GM19395 (cell line): Measurements from ENCODE around the gene ZNF532.
"Not testable (repeated sequence)": the region's sequence is repeated elsewhere in the genome, so short reads cannot be mapped to it uniquely, and the experiment has no call there.

Experiments
- ATAC-seq: cut with Tn5 transposase; IDR thresholded peaks from one replicate; pipeline ENCODE4 v1.9.1; 2021; ENCODE audit warnings: mild to moderate bottlenecking, moderate library complexity; ENCODE audit not compliant: unreplicated experiment

The ZNF532 gene

DNA sequence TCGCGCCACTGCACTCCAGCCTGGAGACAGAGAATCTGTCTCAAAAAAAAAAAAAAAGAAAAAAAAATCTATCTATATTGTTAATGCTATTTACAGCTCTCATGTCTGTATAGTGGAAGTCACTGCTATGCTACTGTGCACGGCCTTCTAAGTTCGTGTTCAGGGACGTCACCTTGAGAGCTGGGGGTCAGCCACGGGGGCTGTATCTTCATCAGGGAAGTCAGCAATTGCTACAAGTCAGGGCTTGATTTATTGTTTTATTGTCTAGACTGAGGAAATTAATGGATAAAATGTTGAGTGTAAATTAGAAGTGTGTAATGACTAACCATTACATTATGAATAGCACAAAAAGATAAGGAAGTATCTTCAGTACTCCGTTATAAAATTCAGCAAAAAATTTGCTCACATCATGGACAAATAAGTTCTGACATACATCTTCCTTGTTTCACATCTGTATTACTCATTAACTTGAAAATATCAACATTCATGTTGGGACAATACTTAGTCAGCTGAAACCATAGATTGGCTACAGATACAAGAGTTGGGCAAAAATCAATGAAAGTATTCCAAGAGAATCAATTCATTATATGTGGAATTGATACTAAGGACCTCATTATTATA, 138.4 kb downstream of the ZNF532 start:
- ATAC-seq, result no peak

DNA sequence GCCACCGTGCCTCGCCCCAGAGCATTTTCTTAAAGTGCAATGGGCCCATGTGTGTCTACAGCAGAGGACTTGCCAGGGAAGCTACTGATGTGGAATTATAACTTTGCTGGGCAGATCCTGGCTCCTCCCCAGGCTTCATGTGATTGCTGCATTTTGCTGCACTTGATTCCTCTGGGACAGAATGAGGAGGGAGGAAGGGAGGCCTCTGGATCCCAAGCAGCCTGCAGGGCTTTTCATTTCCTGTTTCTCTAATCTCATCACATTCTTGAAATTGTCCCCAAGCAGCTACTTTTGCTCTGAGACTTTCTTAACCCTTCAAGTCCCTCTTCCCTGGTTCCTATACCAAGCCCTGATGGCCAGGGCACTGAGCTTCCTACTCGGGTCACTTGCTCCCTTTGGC, 140.6 kb downstream of the ZNF532 start:
- ATAC-seq, result no peak

DNA sequence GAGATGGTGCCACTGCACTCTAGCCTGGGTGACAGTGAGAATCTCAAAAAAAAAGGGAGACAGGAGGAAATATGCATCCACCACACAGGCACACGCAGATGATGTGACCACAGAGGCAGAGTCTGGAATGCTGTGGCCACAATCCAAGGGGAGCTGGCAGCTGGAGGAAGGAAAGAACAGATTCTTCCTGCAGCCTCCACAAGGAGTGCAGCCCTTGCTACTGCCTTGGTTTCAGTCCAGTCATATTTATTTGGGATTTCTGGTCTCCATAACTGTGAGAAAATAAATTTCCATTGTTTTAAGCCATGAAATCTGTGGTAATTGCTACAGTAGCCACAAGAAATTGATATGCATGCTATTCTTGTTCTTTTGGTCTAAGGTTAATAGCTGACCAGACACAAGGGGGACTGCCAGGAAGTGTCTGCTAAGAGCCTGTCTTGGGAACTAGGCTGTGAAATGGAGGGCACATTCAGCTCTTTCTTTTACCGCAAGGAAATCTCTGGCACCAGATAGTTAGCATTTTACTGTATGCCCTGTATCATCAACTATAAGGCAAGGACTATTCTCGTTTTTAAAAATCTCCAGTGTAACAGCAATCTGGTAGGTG, 141.9 kb downstream of the ZNF532 start:
- no peak for ATAC-seq

DNA sequence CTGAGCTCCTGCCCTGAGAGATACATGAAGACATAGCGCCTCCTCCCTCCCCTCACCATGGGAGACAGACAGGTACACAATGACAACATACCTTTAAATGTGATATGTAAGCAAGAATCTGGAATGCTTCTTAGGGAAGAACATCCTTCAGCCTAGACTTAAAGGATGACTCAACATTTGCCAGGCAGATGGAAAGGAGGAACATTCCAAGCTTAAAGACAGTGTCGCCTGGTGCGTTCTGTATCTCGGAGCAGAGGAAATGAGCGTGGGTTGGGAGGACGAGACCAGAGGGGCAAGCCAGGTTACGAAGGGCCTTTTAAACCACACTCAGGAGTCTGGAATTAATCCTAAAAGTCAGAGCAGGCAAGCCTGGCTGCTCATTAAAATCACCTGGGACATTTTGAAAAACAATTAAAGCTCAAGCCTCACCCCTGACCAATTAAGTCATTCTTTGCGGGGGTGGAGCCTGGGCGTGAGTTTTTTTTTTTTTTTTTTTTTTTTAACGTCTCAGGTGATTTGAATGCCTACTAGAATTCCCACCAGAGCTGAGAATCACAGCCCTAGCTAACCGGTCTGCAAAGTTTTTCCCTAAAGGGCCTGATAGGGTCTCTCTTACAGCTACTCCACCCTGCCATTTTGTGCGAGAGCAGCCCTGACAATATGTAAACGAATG, 143.8 kb downstream of the ZNF532 start:
- no peak for ATAC-seq

DNA sequence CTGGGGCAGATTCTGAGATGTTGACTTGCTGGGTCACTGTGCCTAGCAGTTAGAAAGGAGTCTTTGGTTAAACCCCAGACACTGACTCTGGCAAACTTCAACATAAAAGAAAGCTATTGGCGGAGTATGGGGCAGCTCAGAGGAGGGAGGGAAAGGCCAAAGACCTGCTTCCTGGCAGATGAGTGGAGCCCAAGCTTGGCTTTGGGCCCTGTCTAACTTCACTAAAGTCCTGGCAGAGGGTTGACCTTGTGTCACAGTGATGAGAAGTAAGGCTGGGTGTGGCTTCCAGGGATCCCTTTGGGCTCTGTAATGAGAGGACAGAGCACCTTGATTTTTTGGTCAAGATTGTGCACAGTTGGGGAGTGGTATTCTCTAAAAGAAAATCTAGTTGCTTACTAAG, 145.2 kb downstream of the ZNF532 start:
- no peak for ATAC-seq

DNA sequence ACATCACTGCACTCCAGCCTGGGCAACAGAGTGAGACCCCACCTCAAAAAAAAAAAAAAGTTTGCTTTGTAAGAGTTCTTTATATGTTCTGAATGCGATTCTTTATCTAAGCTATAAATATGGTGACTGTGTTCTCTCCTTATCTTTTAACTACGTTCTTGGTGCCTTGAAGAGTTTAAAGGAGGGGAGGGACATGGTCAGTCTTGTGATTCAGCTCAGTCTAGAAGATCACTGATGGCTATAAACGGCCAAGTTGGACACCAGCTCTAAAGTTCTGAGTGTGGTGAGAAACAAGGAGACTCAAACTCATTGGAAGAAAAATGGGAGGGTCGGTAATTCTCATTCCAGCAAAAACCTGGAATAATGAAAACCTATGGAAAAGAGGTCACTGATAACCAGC, 146.6 kb downstream of the ZNF532 start:
- ATAC-seq, result no peak

DNA sequence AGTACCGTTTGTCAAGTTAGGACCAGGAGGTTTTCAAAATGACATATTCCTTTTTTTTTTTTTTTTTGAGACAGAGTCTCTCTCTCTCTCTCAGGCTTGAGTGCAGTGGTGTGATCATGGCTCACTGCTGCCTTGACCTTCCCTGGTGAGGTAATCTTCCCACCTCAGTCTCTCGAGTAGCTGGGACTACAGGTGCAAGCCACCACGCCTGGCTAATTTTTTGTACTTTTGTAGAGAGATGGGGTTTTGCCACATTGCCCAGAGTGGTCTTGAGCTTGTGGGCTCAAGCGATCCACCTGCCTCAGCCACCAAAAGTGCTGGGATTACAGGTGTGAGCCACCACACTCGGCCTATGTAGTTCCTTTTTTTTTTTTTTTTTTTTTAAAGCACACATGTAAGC, 147.1 kb downstream of the ZNF532 start:
- no peak for ATAC-seq

DNA sequence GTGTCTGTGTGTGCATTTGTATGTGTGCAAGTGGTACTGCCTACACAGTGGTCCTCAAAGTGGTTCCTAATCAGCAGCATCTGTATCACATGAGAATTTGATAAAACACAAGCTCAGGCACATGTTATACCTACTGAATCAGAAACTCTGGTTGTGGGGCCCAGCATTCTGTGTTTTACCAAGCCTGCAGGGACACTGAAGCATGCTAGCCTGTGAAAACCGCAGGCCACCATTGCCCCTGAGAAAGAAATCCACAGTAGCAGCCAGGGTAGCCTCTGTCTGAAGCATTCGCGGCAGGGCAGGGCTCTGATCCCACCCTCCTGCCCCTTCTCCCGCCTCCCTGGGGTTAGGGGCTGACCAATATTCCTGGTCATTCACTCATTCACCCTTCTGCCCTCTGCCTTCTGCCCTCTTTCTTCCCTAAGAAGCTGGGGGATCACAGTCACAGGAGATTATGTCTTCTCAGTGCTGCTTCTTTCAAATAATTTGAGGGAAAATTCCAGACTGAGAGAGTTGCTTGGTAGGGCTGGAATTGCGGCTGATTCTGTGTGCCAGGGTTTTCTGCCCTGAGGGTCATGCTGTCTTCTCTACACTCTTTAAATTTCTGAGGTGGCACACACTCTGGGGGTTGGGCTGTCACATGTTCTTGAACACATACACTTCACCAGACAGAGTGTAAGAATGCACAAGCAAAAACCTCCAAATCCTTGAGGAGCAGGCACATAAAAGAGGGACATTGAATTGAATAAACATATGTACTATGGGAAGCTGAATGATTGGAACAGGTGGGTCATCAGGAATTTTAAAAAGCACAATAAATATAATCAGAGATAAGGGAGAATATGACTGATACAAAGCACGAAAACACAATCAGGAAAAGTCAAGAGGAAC, 148.4 kb downstream of the ZNF532 start:
- no peak for ATAC-seq

DNA sequence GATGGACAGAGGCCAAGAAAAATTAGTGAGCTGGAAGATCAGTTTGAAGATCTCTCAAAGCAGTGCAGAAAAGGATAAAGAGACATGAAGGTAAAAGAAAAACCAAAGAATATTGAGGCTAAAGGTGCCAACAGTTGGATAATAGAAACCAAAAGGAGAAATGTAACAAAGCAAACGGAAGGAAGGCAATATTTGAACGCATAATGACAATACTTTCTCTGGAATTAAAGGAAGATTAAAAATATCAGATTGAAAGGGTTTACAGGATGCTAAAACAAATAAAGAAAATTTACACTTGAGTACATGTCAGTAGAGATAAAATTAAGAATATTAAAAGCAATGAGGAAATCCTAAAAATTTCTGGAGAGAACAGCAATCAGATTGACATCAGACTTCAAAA, 149.1 kb downstream of the ZNF532 start:
- no peak for ATAC-seq

DNA sequence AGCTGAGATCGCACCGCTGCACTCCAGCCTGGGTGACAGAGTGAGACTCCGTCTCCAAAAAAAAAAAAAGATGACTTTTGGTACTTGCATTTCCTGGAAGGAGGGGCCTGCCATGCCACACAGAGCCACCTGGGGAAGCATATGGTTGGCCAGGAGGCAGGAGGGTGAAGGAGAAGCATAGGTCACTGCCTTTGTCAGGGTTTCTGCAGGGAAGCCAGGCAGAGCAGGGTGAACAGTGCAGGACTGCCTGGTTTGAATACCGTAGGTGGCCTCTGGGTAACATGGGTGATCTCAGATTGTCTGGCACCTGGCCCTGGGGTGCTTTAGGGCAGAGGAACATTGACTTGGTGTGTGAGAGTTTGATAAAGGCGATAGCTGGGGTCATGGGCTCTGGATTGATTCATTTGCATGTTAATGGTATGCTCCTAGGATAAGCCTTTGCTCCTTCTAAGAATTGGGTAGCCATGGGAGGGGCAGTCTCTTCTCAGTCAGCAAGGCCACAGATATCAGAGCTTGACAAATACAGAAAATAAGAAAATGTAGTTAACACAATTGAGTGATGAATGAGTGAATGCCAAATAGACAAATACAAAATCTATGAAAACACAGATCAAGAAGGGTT, 151.0 kb downstream of the ZNF532 start:
- ATAC-seq, result no peak

DNA sequence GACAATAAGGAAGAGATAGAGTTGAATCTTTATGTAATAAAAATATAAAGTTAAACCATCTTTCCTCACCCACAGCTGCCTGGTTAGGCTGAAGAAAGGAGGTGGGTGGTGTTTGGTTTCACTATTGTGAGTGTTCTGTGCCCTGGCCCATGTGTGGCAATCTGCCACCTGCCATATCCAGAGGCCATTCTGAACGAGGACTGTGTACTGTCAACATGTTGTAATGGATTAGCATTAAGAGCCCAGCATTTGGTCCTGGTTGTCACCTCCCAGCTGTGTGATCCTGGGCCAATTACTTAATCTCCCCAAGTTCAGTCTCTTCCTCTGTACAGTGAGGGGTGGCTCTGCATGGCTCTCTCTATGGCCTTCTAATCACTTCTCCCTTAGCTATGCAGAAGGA, 156.8 kb downstream of the ZNF532 start:
- no peak for ATAC-seq

DNA sequence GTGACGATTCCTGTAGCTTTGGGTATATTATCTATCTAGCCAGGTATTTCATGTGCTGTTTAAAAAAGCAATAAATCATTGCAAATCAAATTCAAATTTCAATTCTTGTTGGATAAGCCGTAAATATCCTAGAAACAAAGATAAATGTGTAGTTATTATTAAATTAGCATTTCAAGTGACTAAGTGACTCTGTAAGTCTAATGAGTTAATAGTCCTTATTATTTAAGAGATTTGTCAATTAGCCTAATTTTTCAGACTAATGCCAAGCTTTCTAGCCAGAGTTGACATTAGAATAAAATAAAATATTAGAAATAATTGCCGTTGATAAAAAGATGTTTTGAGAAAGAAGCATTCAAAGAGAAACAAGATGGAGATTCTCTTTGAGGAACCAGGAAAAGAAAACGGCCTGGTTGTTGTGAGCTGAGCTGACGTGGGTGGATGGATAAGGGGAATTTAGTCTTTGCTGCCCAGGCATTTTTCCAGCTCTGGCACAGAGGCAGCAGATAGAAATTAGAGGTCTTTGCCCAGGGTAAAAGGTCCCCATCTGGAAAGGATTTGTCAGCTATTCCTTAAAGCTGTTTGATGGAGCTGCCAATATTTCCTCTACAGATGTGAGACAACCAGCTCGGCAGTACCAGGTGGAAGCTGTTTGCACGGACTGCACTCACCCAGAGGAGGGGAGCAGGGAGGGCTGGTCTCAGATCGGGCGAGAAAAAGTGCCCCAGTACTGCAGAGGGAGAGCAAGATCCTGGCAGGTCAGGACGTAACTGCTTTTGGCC, 157.7 kb downstream of the ZNF532 start:
- no peak for ATAC-seq

DNA sequence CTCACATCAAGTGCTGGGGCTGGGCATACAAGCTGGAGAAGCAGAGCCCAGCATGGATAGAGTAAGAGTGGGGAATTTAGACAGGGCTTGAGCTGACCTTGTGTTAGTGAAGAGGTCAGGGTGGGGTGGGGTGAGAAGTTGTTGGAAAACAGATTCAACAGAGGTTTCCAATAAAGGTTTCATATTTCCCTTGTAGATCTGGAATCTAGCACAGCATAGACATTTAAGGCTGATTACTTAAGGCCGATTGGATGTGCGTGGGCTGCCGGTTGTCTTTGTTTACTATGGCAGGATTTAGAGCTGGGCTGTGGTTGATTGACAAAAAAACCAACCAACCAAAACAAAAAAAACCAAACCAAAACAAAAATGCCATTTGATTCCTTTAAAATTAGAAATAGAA, 160.2 kb downstream of the ZNF532 start:
- ATAC-seq, result no peak

DNA sequence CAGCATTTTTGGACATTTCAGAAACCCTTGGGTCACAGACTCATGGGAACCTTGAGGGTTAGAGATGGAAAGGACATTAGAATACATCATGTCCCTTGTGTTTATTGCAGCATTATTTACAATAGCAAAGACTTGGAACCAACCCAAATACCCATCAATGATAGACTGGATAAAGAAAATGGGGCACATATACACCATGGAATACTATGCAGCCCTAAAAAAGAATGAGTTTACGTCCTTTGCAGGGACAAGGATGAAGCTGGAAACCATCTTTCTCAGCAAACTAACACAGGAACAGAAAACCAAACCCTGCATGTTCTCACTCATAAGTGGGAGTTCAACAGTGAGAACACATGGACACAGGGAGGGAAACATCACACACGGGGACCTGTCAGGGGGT, 160.9 kb downstream of the ZNF532 start:
- not testable (repeated sequence) for ATAC-seq

DNA sequence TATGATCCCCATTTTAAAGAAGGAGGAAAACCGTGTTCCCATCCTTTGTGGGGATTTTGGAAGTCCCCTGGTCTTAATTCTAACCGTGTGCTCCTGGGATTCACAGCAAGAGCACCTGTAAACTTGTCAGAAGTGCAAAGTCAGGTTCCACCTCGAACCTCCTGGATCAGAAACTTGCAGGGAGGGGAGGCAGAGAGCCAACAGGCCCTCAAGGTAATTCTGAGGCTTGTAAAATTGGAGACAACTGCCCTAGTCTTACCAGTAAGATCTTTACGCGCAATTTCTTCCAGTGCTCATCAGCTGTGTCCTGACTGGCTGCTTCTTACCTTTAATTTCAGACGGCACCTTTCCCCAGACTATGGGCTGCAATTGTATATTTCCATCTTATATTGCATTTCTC, 161.7 kb downstream of the ZNF532 start:
- ATAC-seq, result no peak

DNA sequence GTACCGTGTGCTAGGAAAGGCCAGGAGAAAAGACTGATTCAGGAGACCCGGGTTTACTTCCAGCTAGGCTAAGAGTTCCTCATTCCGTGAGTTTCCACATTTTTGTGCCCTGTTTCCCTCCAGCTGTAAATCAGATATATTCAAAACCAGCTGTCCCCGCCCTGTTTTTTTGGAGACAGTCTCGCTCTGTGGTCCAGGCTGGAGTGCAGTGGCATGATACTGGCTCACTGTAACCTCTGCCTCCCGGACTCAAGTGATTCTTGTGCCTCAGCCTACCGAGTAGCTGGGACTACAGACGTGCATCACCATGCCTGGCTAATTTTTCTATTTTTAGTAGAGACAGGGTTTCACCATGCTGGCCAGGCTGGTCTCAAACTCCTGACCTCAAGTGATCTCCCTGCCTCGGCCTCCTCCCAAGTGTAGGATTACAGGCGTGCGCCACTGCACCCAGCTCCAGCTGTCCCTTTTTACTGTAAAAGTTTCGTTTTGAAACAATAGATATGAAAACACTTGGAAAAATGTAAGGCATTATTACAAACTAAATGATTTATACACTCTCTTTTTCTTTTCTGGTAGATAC, 162.2 kb downstream of the ZNF532 start:
- ATAC-seq, result no peak

DNA sequence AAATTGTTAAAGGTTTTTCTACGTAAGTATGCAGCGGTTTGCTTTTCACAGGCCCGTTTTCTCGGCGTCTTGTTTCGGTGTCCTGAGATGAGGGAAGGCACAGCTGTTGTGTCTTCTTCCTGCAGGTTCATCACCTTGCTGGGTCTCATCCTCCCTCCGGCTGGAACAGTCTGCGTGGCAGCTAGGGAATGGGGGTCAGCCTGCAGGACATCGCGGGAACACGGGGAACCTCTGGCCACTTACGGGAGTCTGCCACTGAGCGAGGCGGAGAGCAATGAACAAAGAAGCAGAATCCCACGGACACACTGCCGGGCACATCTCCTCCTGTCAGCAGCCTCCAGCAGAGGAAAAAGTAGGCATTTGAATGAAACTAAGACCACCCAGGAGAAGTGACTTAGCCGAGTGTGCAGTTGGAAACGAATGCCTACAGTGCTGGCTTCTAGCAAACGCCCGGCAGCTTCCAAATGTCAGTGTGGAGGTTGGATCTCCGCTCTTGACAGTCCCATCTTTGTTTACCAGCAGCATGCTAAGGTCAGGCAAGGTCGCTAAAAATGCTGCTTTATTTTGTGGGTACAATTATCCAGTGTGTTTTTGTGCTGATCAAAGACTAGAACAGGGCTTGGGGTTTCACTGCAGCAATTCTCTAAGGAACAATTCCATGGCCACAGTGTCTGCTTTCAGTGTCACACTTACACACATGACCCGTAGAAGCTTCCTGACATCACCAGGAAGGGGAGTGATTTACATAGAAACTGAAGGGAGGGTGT, 165.2 kb downstream of the ZNF532 start:
- no peak for ATAC-seq

DNA sequence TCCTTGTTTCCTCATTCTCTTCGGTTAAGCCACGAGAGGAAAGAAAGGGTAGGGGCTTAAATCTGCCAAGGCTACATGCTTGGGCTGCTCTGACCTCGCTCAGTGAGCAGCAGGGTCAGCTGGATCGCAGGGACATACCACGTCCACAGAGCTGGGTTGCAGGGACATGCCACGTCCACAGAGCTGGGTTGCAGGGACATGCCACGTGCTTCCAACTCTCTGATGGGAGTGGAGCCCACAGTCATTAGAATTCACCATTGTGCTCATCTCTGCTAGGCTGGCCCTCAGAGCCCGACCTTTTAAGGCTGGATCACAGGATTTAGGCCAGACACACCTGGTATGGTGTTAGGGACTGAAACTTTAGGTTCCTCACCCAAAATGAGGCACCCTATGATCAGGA, 167.6 kb downstream of the ZNF532 start:
- no peak for ATAC-seq

DNA sequence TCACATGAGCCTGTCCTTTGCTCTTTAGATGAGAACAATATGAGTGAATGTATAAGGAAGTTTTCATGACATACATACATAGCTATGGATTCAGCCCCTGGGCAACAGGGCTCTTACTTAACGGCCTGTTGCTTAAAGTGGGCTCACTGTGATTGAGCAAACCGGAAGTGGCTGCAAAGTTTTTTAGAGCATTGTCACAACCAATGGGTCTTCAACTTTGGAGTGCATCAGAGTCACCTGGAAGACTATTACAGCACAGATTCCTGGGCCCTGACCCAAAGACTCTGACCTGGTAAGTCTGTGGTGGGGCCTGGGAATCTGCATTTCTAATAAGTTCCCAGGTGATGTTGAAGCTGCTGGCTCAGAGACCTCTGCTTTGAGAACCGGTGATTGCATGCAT, 168.7 kb downstream of the ZNF532 start:
- ATAC-seq, result no peak
